ENCODE results near the gene TRABD.
"Not testable (repeated sequence)": the region's sequence is repeated elsewhere in the genome, so short reads cannot be mapped to it uniquely, and the experiment has no call there.

TRABD gene

DNA sequence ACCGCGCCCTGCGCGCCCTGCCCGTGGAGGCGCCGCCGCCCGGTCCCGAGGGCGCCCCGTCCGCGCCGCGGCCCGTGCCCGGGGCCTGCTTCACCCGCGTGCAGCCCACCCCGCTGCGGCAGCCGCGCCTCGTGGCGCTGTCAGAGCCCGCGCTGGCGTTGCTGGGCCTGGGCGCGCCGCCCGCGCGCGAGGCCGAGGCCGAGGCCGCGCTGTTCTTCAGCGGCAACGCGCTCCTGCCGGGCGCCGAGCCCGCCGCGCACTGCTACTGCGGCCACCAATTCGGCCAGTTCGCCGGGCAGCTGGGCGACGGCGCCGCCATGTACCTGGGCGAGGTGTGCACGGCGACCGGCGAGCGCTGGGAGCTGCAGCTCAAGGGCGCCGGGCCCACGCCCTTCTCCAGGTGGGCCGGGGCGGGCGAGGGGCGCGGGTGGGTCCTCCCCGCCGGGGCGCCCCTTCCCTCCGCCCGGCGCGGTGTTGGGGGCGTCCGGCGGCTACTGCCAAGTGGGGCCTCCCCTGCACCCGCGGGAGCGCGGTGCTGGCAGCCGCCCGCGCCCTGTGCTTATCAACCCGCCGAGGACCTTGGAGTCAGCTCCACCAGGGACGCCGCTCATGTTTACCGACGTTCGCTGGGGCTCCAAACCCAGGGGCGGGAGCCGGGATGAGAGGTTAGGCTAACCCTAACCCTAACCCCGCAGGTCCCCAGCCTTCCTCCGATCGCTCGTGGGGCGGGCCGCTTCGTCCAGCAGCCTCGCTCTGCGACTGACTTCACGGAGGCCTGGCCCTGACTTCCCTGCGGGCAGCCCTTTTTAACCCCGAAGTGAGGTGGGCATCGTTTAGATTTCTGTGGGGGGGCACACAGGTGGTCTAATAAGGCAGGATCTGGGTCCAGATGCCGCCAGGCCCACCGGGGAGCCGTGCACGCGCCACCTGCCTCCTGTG is 15.7 kb downstream of the TRABD start:
- no peak for DNase-seq (ENCODE audit: low read depth in 3 of 3, low spot score in 1 of 3)

DNA sequence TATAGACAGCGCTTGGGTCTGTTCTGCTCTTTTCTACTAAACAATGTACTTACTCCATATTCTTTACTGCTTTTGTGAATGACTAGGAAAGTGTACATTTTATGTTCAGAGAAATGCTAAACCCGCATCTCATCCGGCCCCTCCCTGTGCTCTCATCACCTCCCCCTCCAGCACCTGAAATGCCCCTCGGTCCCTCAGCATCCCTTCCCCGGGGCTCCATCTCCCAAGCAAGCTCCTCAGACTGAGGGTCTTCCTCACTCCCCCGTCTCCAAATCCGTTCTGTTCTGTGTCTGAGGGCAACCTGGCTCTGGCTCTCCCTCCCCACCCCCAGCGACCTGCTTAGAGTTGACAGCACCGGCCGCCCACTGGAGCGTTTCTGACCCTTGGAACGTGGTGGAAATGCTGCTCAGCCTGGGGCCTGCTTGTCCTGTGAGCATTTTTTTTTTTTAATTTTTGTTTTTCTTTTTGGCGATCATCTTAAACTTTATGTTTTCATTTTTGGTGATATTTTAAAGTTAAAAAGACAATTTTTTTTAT is 16.5 kb downstream of the TRABD start:
- DNase-seq (ENCODE audit: low read depth in 3 of 3, low spot score in 1 of 3), result no peak

DNA sequence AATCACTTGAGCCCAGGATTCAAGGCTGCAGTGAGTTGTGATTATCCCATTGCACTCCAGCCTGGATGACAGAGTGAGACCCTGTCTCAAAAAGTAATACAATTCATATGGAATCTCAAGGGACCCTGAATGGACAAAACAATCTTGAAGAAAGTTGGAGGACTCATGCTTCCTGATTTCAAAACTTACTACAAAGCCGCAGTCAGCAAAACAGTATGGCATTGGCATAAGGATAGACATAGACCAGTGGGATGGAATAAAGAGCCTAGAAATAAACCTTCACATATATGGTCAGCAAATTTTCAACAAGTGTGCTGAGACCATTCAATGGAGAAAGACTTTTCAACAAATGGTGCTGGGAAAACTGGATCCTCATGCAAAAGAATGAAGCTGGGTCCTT is 17.6 kb downstream of the TRABD start:
- no peak for DNase-seq (ENCODE audit: low read depth in 3 of 3, low spot score in 1 of 3)

GRCh38 chr22:50204571-50204970 is 18.9 kb downstream of the TRABD start:
- no peak for DNase-seq (ENCODE audit: low read depth in 3 of 3, low spot score in 1 of 3)

DNA sequence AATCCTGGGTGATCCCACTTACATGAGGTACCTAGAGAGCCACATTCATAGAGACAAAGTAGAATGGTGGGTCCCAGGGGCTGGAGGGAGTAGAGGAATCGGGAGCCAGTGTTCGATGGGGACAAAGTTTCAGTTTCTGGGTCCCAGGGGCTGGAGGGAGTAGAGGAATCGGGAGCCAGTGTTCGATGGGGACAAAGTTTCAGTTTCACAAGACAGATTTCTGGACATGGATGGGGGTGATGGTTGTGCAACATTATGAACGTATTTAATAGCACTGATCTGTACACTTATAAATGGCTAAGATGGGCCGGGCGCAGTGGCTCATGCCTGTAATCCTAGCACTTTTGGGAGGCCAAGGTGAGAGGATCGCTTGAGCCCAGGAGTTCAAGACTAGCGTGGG is 19.3 kb downstream of the TRABD start:
- DNase-seq (ENCODE audit: low read depth in 3 of 3, low spot score in 1 of 3), result not testable (repeated sequence)

- no peak for DNase-seq (ENCODE audit: low read depth in 3 of 3, low spot score in 1 of 3)
Measured at GRCh38 chr22:50205781-50206569, 20.3 kb downstream of the TRABD start.

- DNase-seq (ENCODE audit: low read depth in 3 of 3, low spot score in 1 of 3), result no peak
Measured at GRCh38 chr22:50206599-50206998, 20.9 kb downstream of the TRABD start.

- DNase-seq (ENCODE audit: low read depth in 3 of 3, low spot score in 1 of 3), result no peak
Measured at GRCh38 chr22:50207383-50208140, 21.8 kb downstream of the TRABD start.

DNA sequence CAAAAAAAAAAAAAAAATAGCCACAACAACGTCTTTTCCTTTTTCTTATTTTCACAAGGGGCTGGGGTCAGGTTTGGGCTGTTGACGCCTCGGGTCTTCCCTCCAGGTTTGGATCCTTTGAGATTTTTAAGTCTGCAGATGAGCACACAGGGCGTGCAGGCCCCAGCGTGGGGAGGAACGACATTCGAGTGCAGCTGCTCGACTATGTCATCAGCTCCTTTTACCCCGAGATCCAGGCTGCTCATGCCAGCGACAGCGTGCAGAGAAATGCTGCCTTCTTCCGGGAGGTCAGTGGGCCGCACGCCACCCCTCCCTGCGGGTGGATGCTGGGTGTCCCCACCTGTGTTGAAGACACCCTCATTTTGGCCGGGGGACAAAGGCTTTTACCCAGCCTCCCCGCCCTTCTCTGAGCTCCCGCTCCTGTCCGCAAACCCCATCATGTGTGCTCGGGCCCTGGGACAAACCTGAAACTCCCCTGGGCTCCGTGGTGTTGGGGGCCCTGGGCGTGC is 22.8 kb downstream of the TRABD start:
- DNase-seq (ENCODE audit: low read depth in 3 of 3, low spot score in 1 of 3), result no peak

DNA sequence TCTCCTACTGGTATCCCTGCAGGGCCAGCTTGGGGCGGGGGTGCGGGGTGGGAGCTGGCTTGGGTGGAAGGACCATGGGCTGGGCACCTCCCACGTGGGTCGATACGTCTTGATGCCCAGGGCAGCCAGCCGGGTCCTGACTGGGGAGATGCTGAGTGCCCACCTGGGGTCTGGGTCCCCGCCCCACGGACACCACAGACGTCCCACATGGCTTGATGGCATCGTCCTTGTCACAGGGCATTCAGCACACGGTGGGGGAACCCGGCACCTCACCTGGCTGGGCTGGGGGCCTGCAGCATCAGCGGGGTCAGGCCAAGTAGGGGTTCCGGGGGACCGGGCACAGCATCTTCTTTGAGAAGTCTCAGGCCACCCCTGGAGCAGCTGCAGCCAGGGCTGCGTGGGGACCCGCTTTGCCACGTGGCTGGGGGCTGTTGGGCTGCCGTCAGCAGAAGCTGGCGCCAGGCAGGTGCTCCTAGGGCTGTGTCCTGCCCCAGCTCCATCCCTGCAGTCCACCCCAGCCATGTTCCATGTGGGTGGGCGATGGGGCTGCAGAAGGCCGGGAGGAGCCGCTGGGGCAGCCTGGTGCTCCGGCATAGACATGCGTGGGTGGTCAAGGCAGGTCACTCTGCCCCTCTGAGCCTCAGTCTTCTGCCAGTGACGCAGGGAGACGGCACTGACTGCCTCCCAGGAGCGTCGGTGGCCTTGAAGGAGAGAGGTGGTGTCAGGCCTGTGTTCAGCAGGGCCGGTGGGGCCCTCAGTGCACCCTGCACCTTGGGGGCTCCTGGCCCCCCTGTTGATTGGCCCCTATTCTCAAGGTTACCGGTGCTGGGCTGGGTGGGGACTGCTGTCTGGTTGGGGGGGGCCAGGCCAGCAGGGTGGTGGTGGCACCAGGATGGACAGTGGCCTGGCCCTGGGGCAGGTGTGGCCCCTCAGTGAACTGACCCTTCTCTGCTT is 23.5 kb downstream of the TRABD start:
- no peak for DNase-seq (ENCODE audit: low read depth in 3 of 3, low spot score in 1 of 3)

DNA sequence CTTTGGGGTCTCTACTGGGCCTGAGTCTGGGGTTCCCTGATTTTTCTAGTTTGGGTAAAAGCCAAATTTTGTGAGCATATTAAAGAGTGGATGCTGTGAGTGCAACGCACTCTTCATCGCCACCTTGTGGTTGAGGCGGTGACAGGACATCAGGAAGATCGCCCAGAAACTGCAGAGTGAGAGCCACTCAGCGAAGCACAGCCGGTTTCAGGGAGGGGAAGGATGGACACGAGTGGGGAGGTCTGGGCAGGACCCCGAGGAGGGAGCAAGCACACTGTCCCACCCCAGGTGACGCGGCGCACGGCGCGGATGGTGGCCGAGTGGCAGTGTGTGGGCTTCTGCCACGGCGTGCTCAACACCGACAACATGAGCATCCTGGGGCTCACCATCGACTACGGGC is 24.2 kb downstream of the TRABD start:
- DNase-seq (ENCODE audit: low read depth in 3 of 3, low spot score in 1 of 3), result peak in 2 of 3 donors; percentile 41 to 57

- no peak for DNase-seq (ENCODE audit: low read depth in 3 of 3, low spot score in 1 of 3)
Measured at GRCh38 chr22:50210378-50211139, 24.8 kb downstream of the TRABD start.

DNA sequence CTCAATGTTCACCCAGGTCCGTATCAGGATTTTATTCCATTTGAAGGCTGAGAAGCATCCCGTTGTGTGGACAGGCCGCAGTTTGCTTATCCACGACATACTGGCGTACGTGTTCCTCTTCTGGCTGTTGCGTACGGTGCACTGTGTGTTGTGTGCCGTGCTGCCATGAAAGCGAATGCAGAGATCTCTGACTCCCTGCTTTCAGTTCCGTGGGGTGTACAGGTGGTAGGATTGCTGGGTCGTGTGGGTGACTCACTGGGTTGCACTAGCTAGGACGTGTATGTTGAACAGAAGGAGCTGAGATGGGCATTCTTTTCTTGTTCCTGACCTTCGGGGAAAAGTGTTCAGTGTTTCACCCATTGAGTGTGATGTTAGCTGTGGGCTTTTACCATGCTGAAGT is 25.4 kb downstream of the TRABD start:
- no peak for DNase-seq (ENCODE audit: low read depth in 3 of 3, low spot score in 1 of 3)

DNA sequence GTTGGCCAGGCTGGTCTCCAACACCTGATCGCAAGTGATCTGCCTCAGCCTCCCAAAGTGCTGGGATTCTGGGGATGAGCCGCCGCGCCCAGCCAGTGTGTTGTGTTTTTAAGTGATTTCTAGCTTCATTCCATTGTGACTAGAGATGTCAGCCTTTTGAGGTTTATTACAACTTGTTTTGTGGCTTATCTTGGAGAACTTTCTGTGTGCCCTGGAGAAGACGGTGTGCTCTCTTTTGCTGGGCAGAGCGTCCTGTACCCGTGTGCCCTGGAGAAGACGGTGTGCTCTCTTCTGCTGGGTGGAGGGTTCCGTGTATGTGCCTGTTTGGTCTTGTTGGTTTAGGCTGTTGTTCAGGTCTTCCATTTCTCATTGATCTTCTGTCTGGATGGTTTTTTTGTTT is 27.6 kb downstream of the TRABD start:
- no peak for DNase-seq (ENCODE audit: low read depth in 3 of 3, low spot score in 1 of 3)

GRCh38 chr22:50215297-50216054 is 29.8 kb downstream of the TRABD start:
- DNase-seq (ENCODE audit: low read depth in 3 of 3, low spot score in 1 of 3), result no peak

DNA sequence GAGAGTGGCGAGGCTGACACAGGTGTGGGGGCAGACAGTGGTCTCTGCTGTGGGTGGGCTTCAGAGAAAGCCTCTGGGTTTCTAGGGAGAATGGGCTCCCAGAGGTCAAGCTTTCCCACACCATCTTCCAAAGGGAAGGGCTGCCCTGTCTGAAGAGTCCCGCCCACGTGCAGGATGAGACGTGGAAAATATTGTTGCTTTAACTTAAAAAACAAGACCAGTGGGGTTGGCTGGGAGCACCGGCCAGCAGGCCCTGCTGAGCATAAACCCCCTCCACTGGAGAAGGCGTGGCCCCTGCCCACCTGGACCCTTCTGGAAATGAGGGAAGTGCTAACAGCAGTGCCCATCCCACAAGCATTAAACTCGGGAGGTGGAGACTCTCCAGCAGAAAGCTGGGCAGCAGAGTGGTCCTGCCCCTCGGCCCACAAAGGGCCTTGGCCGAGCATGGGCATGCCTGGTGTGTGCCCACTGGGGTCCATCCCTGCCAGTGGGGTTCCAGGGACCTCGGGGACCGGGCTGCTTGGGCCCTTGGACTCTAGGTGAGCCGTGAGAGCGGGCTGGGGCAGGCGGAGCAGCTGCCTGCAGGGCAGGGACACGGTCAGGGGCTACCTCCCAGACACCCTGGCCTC is 30.5 kb downstream of the TRABD start:
- no peak for DNase-seq (ENCODE audit: low read depth in 3 of 3, low spot score in 1 of 3)

GRCh38 chr22:50216684-50217520 is 31.2 kb downstream of the TRABD start:
- no peak for DNase-seq (ENCODE audit: low read depth in 3 of 3, low spot score in 1 of 3)

Data from stimulated activated CD4-positive, alpha-beta T cell treated with anti-CD3 and anti-CD28 coated beads, TNF-alpha, amount 100 ng/mL, for 1 hour (primary cell).